ENCODE results near the gene HHAT. TPM values are rescaled to one million over a fixed set of nuclear protein-coding genes. Genes with fewer than 3 reads are reported as not detected.

Gene HHAT
- total and polyA plus RNA-seq, 2 of the 4 experiments (the other 2 are of a cell fraction): 1.7 to 2.5 TPM

- H3K27ac ChIP-seq (ENCODE audit: insufficient read depth, low read length): no peak overlapping the region
- H3K36me3 ChIP-seq (ENCODE audit: control insufficient read depth, insufficient read depth, low read length): no peaks in the 10 kb centered on the region
- H3K4ac ChIP-seq (ENCODE audit: low read depth, low read length): no peak overlapping the region
- H3K23ac ChIP-seq (ENCODE audit: low read depth, low read length): no peak overlapping the region
- no peak overlapping the region for H2AK5ac ChIP-seq (ENCODE audit: low read depth, low read length)
- H2BK120ac ChIP-seq (ENCODE audit: low read depth, low read length): no peak overlapping the region
- no peak overlapping the region for H4K8ac ChIP-seq (ENCODE audit: low read depth in 2 of 2, low read length in 2 of 2)
- no peak overlapping the region for H3K9ac ChIP-seq (ENCODE audit: low read depth, low read length)
- no peaks in the 10 kb centered on the region for H4K20me1 ChIP-seq (ENCODE audit: insufficient read depth, low read length)
- no peak overlapping the region for H4K91ac ChIP-seq (ENCODE audit: insufficient read depth, low read depth, low read length)
- WGBS, 2 experiments (ENCODE audit: extremely low coverage in 2 of 2, insufficient read length in 1 of 2): no CpG with 5 or more reads among the region's 5 CpGs
- dilution Hi-C loops (cut with HindIII; ENCODE audit: low sequenced_read_pairs, unreplicated experiment): no loop called here
- H2AK9ac ChIP-seq (replicated peaks; ENCODE audit: low read depth, low read length, poor library complexity): no peak overlapping the region
- H2BK20ac ChIP-seq (ENCODE audit: low read depth, low read length): no peak overlapping the region
- intact Hi-C loops (cut with micrococcal nuclease): no loop called here
- no peak overlapping the region for H2BK15ac ChIP-seq (ENCODE audit: low read depth, low read length)
- POLR2A ChIA-PET (ENCODE audit: unreplicated experiment): no interaction called here
- no peak overlapping the region for H3K18ac ChIP-seq (ENCODE audit: low read depth, low read length)
- peaks cover 4% of the 10 kb centered on the region; the same call in 1 of the 2 replicates for H3K4me1 ChIP-seq (ENCODE audit: control insufficient read depth, insufficient read depth, low read length)
- no peak overlapping the region for H4K5ac ChIP-seq (ENCODE audit: low read depth, low read length)
- no peak overlapping the region for H3K14ac ChIP-seq (replicated peaks; ENCODE audit: low read depth, low read length)
- no peak overlapping the region for H3K4me3 ChIP-seq (ENCODE audit: insufficient read depth, low read depth, low read length)
- no peak overlapping the region for H2AFZ ChIP-seq (replicated peaks; ENCODE audit: low read length, poor library complexity)
- no peak for DNase-seq
- no TSS peak for BruUV-seq (replicated peaks)
- H2BK5ac ChIP-seq (ENCODE audit: low read depth, low read length, poor library complexity, severe bottlenecking): no peak overlapping the region
- in situ Hi-C loops (cut with MboI; ENCODE audit: low sequenced_read_pairs): no loop called here
- no peak overlapping the region for H3K56ac ChIP-seq (ENCODE audit: extremely low read depth, insufficient read depth, low read length)
- no peaks in the 10 kb centered on the region for H3K27me3 ChIP-seq (ENCODE audit: control insufficient read depth, insufficient read depth, low read length)
- CTCF ChIA-PET: no interaction called here
- H3K9me3 ChIP-seq (ENCODE audit: control insufficient read depth, insufficient read depth, low read length): no peaks in the 10 kb centered on the region
- TF ChIP-seq SMC3 (IDR thresholded peaks at IDR 0.05; ENCODE audit: low read depth, low read length): no peak
- no peak overlapping the region for H3K4me2 ChIP-seq (ENCODE audit: low read depth, low read length)
- H3K79me1 ChIP-seq (ENCODE audit: low read depth in 1 of 2, low read length in 2 of 2): no peaks in the 10 kb centered on the region
- no peaks in the 10 kb centered on the region for H3K9me1 ChIP-seq (ENCODE audit: insufficient read depth, low read length)
- no peak for ATAC-seq (ENCODE audit: low read depth)
These were observed 312.9 kb downstream of the HHAT start for GRCh38 chr1:210641582-210641981.
